Measurements from ENCODE around the gene SLC6A8. TPM values are rescaled to one million over a fixed set of nuclear protein-coding genes. Genes with fewer than 3 reads are reported as not detected.

SLC6A8 gene
- total and polyA plus RNA-seq, 11 donors = 113 to 241 (median 179) TPM

DNA sequence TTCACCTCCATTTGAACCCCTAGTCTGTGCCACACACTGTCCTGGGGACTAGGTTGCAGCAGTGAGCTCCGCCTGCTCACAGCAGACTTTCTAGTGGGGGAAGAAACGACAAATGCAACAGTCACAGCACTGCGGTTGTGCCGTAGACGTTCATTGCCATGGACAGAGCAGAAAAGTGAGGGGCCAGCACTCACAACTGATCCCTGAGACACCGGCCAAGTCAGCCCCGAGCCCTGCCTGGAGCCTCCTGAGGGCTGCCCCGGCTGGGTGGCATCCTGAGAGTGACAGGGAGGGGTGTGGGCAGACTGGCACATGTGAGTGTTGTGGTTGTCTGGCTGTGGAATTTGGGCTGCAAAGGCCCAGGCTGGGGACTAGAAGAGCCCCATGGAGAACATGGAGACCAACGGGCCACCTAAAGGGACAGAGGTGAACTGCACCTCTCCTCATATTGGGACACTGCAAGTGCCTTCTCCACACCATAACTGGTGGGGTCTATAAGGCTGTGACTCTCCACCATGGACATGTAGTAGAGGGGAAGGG, 36.1 kb upstream of the SLC6A8 start:
- ATAC-seq (no peak), DNase-seq (peak in 2 of 5 donors; percentile 13 to 31)
- H3K9me3 ChIP-seq = peaks cover 0 to 14% (median 0%) of the 10 kb centered on the region in 12 donors
- H3K4me3 ChIP-seq = no peak overlapping the region
- no peak overlapping the region for H3K27ac ChIP-seq
- intact Hi-C loops (cut with DNase I) = loop anchor here in 1 of 10 donors (5.0 kb wide), 1 partner anchor 99 kb away; no protein-coding TSS in a partner anchor
- no peaks in the 10 kb centered on the region for H3K36me3 ChIP-seq
- peaks cover 0 to 16% (median 0%) of the 10 kb centered on the region in 12 donors for H3K4me1 ChIP-seq
- WGBS, 4 donors = 80 to 92% (median 81%) methylated on average over 8 to 9 of the region's 9 CpGs
- H3K27me3 ChIP-seq = peaks cover 0 to 36% (median 22%) of the 10 kb centered on the region in 9 donors
- no peak for TF ChIP-seq POLR2A (IDR thresholded peaks at IDR 0.05)
- TF ChIP-seq, protein P1, sequence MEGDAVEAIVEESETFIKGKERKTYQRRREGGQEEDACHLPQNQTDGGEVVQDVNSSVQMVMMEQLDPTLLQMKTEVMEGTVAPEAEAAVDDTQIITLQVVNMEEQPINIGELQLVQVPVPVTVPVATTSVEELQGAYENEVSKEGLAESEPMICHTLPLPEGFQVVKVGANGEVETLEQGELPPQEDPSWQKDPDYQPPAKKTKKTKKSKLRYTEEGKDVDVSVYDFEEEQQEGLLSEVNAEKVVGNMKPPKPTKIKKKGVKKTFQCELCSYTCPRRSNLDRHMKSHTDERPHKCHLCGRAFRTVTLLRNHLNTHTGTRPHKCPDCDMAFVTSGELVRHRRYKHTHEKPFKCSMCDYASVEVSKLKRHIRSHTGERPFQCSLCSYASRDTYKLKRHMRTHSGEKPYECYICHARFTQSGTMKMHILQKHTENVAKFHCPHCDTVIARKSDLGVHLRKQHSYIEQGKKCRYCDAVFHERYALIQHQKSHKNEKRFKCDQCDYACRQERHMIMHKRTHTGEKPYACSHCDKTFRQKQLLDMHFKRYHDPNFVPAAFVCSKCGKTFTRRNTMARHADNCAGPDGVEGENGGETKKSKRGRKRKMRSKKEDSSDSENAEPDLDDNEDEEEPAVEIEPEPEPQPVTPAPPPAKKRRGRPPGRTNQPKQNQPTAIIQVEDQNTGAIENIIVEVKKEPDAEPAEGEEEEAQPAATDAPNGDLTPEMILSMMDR (IDR thresholded peaks at IDR 0.05) = peak in 1 of 12 donors; percentile 7

DNA sequence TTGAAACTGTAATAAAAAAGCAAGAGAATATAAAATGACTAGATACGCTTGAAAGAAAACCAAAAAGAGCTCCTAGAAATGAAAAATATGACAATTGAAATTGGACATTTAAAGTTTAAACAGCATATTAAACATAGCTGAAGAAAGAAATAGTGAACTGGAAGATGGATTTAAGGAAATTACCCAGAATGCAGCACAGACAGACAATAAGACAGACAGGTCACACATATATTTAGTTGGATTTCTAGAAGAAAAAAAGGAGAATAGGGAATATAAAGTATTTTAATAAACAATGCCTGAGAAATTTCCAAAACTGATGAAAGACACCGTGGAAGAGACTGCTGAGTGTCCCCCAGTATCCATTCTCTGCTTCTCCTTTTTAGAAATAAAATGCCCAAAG, 34.2 kb upstream of the SLC6A8 start:
- no peak for ATAC-seq
- no peak overlapping the region for H3K27ac ChIP-seq

DNA sequence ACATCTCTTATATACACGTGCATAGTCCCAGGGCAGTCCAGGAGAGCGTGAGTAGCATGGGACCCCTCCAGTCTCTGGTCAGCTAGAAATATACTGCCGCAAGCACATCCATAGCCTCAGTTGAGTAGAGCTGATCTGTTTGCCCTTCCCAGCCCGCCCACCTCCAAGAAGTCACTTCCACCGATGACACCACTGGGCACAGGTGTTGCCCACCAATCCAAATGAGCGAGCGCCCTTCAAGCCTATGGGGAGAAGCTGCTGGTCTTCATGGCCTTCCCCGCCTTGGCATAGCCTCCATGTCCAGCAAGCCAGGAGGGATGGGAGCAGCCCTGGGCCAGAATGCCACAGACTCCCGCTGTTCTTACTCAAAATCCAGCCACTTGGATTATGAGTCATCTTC, 30.6 kb upstream of the SLC6A8 start:
- H3K9me3 ChIP-seq = peaks cover 0 to 14% (median 0%) of the 10 kb centered on the region in 12 donors
- TF ChIP-seq POLR2A (IDR thresholded peaks at IDR 0.05) = no peak
- WGBS, 4 donors = 82 to 89% (median 85%) methylated on average over 9 of the region's 9 CpGs
- DNase-seq (peak in 1 of 5 donors; percentile 5), ATAC-seq (no peak)
- H3K27ac ChIP-seq = no peak overlapping the region
- no peaks in the 10 kb centered on the region for H3K36me3 ChIP-seq
- intact Hi-C loops (cut with DNase I) = loop anchor here in 1 of 10 donors (2.0 kb wide), 1 partner anchor 20 kb away; no protein-coding TSS in a partner anchor
- H3K4me3 ChIP-seq = no peak overlapping the region
- peaks cover 0 to 41% (median 5%) of the 10 kb centered on the region in 9 donors for H3K27me3 ChIP-seq
- no peaks in the 10 kb centered on the region for H3K4me1 ChIP-seq

More for the DNA sequence above, 34.2 kb upstream of the SLC6A8 start:
- no peaks in the 10 kb centered on the region for H3K36me3 ChIP-seq
- peaks cover 0 to 14% (median 0%) of the 10 kb centered on the region in 12 donors for H3K9me3 ChIP-seq
- intact Hi-C loops (cut with DNase I) = loop anchor here in 1 of 10 donors (5.0 kb wide), 1 partner anchor 101 kb away; no protein-coding TSS in a partner anchor
- no peak for DNase-seq
- TF ChIP-seq, protein P1 (IDR thresholded peaks at IDR 0.05) = no peak
- no peak for TF ChIP-seq POLR2A (IDR thresholded peaks at IDR 0.05)
- 80 to 98% (median 88%) methylated on average over 2 of the region's 2 CpGs for WGBS, 4 donors
- H3K4me3 ChIP-seq = no peak overlapping the region
- no peaks in the 10 kb centered on the region for H3K4me1 ChIP-seq
- peaks cover 0 to 25% (median 8%) of the 10 kb centered on the region in 9 donors for H3K27me3 ChIP-seq

DNA sequence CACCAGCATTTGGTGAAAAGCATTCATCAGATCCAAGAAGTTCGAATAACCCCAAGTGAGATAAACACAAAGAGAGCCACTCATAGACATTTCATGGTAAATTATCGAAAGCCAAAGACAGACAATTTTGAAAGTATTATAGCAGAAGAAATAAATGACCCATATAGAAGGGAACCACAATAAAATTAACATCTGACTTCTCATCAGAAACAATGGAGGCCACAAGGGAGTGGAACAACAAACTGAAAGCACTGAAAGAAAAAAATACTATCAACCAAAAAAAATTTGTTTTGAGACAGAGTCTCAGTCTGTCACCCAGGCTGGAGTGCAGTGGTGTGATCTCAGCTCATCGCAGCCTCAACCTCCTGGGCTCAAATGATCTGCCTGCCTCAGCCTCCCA, 28.5 kb upstream of the SLC6A8 start:
- no peak for ATAC-seq
- H3K27me3 ChIP-seq = peaks cover 0 to 46% (median 5%) of the 10 kb centered on the region in 9 donors

More for the DNA sequence above, 28.5 kb upstream of the SLC6A8 start:
- Histone ChIP-seq H3K27ac (no peak overlapping the region), H3K9me3 (peaks cover 0 to 4% (median 0%) of the 10 kb centered on the region in 12 donors), H3K4me1 (no peaks in the 10 kb centered on the region), H3K36me3 (no peaks in the 10 kb centered on the region), H3K4me3 (no peak overlapping the region)
- intact Hi-C loops (cut with DNase I) = no loop called here
- WGBS, 4 donors = 76 to 93% (median 86%) methylated on average over 3 of the region's 3 CpGs
- TF ChIP-seq, protein P1 (IDR thresholded peaks at IDR 0.05) = no peak
- no peak for TF ChIP-seq POLR2A (IDR thresholded peaks at IDR 0.05)
- DNase-seq = no peak

Data from heart left ventricle (tissue), 16 donors.